GM12892 (cell line): ENCODE results near the gene ADGRD2.

Experiments
- POLR2A ChIP-seq: IDR thresholded peaks from 2 replicates; pipeline ENCODE4 v1.6.1; 2011; ENCODE audit warnings: low read depth, low read length, control low read depth
- POLR2AphosphoS5 ChIP-seq: IDR thresholded peaks from 2 replicates; pipeline ENCODE4 v1.6.1; 2011; ENCODE audit warnings: low read depth, low read length, control low read depth
- TAF1 ChIP-seq: IDR thresholded peaks from 2 replicates; pipeline ENCODE4 v1.6.1; 2011; ENCODE audit warnings: low read depth, mild to moderate bottlenecking, control low read depth, low read length, borderline replicate concordance

DNA sequence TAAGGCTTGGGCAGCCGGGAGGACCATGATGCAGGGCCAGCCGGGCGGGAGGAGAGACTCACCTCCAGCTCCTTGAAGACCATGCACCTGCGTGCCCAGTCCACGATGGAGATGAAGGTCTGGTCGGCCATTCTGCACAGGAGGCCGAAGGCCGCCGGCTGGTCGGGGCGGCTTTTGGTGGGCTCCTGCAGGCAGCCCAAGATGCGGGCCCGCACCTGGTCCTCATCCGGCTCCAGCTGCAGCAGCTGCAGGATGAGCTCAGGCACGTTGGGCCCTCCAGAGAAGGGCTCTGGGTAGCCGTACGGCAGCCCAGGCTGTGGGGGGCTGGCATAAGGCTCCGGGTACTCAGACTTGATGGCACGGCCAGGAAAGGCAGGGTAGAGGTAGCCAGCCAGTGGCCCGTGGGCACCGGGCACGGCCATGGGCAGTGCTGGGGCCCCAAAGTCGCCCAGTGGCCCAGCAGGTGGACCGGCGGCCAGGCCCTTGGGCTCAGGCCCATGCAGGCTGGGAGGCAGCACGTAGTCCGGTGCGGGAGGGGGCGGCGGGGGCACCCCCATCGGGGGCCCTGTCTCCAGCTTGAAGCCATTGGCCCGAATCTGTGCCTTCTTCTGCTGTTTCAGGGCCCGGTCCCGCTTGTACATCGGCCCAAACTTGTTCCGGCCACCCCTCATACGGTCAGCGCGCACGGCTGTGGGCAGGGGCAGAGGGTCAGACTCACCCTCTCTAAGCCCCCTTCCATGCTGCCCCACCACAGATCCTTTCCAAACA lies 50.0 kb downstream of the ADGRD2 start:
- TF ChIP-seq POLR2A (no peak), POLR2AphosphoS5 (no peak), TAF1 (no peak)
